HCT116 (cell line): Measurements from ENCODE around the gene SPRN. TPM values are rescaled to one million over a fixed set of nuclear protein-coding genes. Genes with fewer than 3 reads are reported as not detected.

Experiments used
- ATAC-seq: fragments of 200-7000 bp; cut with Tn5 transposase; 2 replicates; pipeline ENCODE4 v1.9.1; 2020; ENCODE audit warnings: mild to moderate bottlenecking, moderate library complexity
- BruUV-seq: library from RNA; stranded (reverse); fragments of 400-500 nt; replicated peaks from 2 replicates; lab custom pipeline; 2021; lab: Mats Ljungman, UMichigan
- CTCF ChIA-PET: fragments of 300-600 bp; sonication (Branson Sonifier 250); formaldehyde crosslinking; loops from one replicate; lab custom pipeline; 2021; ENCODE audit warnings: antibody characterized with exemption; lab: Charles Lee
- POLR2A ChIA-PET: fragments of 300-600, 350-600 bp; sonication (Branson Sonifier 250); formaldehyde crosslinking; loops from one replicate; lab custom pipeline; 2021; ENCODE audit warnings: antibody characterized with exemption; lab: Charles Lee
- RAD21 ChIA-PET, 2 experiments: fragments of 300-600 bp; sonication (Branson Sonifier 250); formaldehyde crosslinking; loops; one replicate each; lab custom pipeline; 2023; ENCODE audit warnings: low total read pairs in 2 of 2; ENCODE audit not compliant: uncharacterized antibody in 2 of 2, unreplicated experiment in 2 of 2, low non-redundant PET in 1 of 2; lab: Charles Lee
- DNase-seq: peaks from one replicate; pipeline ENCODE4 v3.0.0-alpha.2; 2010; ENCODE audit warnings: low read depth, low spot score
- H2AFZ ChIP-seq: fragments of 200-600 bp; shearing (Covaris generic), sonication (generic); 2 replicates; pipeline ENCODE4 v1.6.1; 2017; ENCODE audit warnings: low read depth, mixed run types, mixed read lengths, antibody characterized with exemption, low read length; ENCODE audit not compliant: poor library complexity, severe bottlenecking
- H3K27ac ChIP-seq: 2 replicates; pipeline ENCODE4 v1.5.1; 2012; ENCODE audit warnings: low read depth, low read length
- H3K27me3 ChIP-seq: fragments of 200-600 bp; sonication (generic); 2 replicates; pipeline ENCODE4 v1.6.1; 2016; ENCODE audit warnings: mixed run types, low read length, mixed read lengths; ENCODE audit not compliant: insufficient read depth
- H3K36me3 ChIP-seq, 2 experiments: fragments of 200-500 bp in 1 of 2; fragments of 200-600 bp in 1 of 2; sonication (Bioruptor generic) in 1 of 2; sonication (generic) in 1 of 2; 2 replicates each; pipeline versions ENCODE4 v1.5.1 to v1.6.1; 2014 to 2016; ENCODE audit warnings: low read length in 2 of 2, inconsistent platforms in 1 of 2, mixed read lengths in 1 of 2, mixed run types in 1 of 2; ENCODE audit not compliant: insufficient read depth in 2 of 2, control insufficient read depth in 1 of 2
- H3K4me1 ChIP-seq, 2 experiments: fragments of 200-600 bp in 1 of 2; sonication (generic) in 1 of 2; 2 replicates each; pipeline versions ENCODE4 v1.5.1 to v1.6.1; 2012 to 2017; ENCODE audit warnings: low read length in 2 of 2, inconsistent platforms in 1 of 2, mild to moderate bottlenecking in 1 of 2, mixed read lengths in 1 of 2, mixed run types in 1 of 2, moderate library complexity in 1 of 2; ENCODE audit not compliant: insufficient read depth in 2 of 2, control insufficient read depth in 1 of 2
- H3K4me2 ChIP-seq: fragments of 200-600 bp; sonication (generic); 2 replicates; pipeline ENCODE4 v1.6.1; 2017; ENCODE audit warnings: mixed run types, low read length, mixed read lengths
- H3K4me3 ChIP-seq, 2 experiments: fragments of 200-600 bp in 1 of 2; sonication (generic) in 1 of 2; replicated peaks in 1 of 2; 2 replicates each; pipeline ENCODE4 v1.5.1; 2011 to 2016; ENCODE audit warnings: low read length in 2 of 2, control low read depth in 1 of 2, low read depth in 1 of 2, mild to moderate bottlenecking in 1 of 2, mixed read lengths in 1 of 2, mixed run types in 1 of 2
- H3K79me2 ChIP-seq: fragments of 200-600 bp; sonication (generic); 2 replicates; pipeline ENCODE4 v1.6.1; 2017; ENCODE audit warnings: mild to moderate bottlenecking, mixed run types, low read length, moderate library complexity, mixed read lengths; ENCODE audit not compliant: insufficient read depth
- H3K9ac ChIP-seq: fragments of 200-600 bp; sonication (generic); 2 replicates; pipeline ENCODE4 v1.6.1; 2016; ENCODE audit warnings: low read length, mixed read lengths
- H3K9me2 ChIP-seq: fragments of 200-600 bp; sonication (generic), shearing (Covaris generic); 2 replicates; pipeline ENCODE4 v1.6.1; 2017; ENCODE audit warnings: mixed run types, mild to moderate bottlenecking, moderate library complexity; ENCODE audit not compliant: insufficient read depth
- H3K9me3 ChIP-seq, 2 experiments: fragments of 200-500 bp in 1 of 2; fragments of 200-600 bp in 1 of 2; sonication (Bioruptor generic) in 1 of 2; sonication (generic) in 1 of 2; 2 replicates each; pipeline ENCODE4 v1.6.1; 2014 to 2017; ENCODE audit warnings: low read length in 2 of 2, mixed read lengths in 2 of 2, inconsistent platforms in 1 of 2, low read depth in 1 of 2, mild to moderate bottlenecking in 1 of 2, mixed run types in 1 of 2, moderate library complexity in 1 of 2; ENCODE audit not compliant: control insufficient read depth in 1 of 2, insufficient read depth in 1 of 2
- H4K20me1 ChIP-seq: fragments of 200-600 bp; sonication (generic), shearing (Covaris generic); 2 replicates; pipeline ENCODE4 v1.6.1; 2017; ENCODE audit warnings: mixed run types, mild to moderate bottlenecking, moderate library complexity; ENCODE audit not compliant: insufficient read depth
- CTCF ChIP-seq, 3 experiments: fragments of 200-600 bp in 1 of 3; sonication (generic) in 1 of 3; IDR thresholded peaks in 2 of 3; conservative IDR thresholded peaks in 1 of 3; 2 replicates each; pipeline ENCODE4 v1.5.1; 2012 to 2017; ENCODE audit warnings: low read depth in 2 of 3, low read length in 2 of 3, antibody characterized with exemption in 1 of 3, borderline replicate concordance in 1 of 3, control low read depth in 1 of 3, mild to moderate bottlenecking in 1 of 3, mixed read lengths in 1 of 3, mixed run types in 1 of 3, moderate library complexity in 1 of 3; ENCODE audit not compliant: insufficient read depth in 1 of 3
- EGR1 ChIP-seq: IDR thresholded peaks from 2 replicates; pipeline ENCODE4 v1.6.1; 2012; ENCODE audit warnings: low read depth
- EZH2 ChIP-seq: fragments of 200-600 bp; sonication (generic); IDR thresholded peaks from 2 replicates; pipeline ENCODE4 v1.6.1; 2017; ENCODE audit warnings: antibody characterized with exemption, mixed run types
- EZH2phosphoT487 ChIP-seq: fragments of 200-600 bp; IDR thresholded peaks from 2 replicates; pipeline ENCODE4 v1.6.1; 2018; ENCODE audit warnings: antibody characterized with exemption, borderline replicate concordance
- FOSL1 ChIP-seq: IDR thresholded peaks from 2 replicates; pipeline ENCODE4 v1.6.1; 2012; ENCODE audit warnings: low read depth
- MAX ChIP-seq: IDR thresholded peaks from 2 replicates; pipeline ENCODE4 v1.6.1; 2012
- POLR2A ChIP-seq: IDR thresholded peaks from 2 replicates; pipeline ENCODE4 v1.7.0; 2011; ENCODE audit warnings: borderline replicate concordance; ENCODE audit not compliant: insufficient read depth, insufficient read length; ENCODE audit errors: extremely low read depth
- RAD21 ChIP-seq: IDR thresholded peaks from 2 replicates; pipeline ENCODE4 v1.6.1; 2012; ENCODE audit warnings: low read depth, mild to moderate bottlenecking
- REST ChIP-seq: IDR thresholded peaks from 2 replicates; pipeline ENCODE4 v1.6.1; 2012; ENCODE audit warnings: low read depth
- SIN3A ChIP-seq: IDR thresholded peaks from 2 replicates; pipeline ENCODE4 v1.6.1; 2012; ENCODE audit warnings: low read depth
- SRF ChIP-seq: IDR thresholded peaks from 2 replicates; pipeline ENCODE4 v1.6.1; 2012; ENCODE audit warnings: low read depth
- YY1 ChIP-seq: IDR thresholded peaks from 2 replicates; pipeline ENCODE4 v1.6.1; 2011; ENCODE audit warnings: low read length, low read depth, moderate library complexity, mild to moderate bottlenecking; ENCODE audit not compliant: insufficient replicate concordance; ENCODE audit errors: extremely low read depth
- ZBTB33 ChIP-seq: IDR thresholded peaks from 2 replicates; pipeline ENCODE4 v1.6.1; 2011; ENCODE audit warnings: mild to moderate bottlenecking, low read length, moderate library complexity; ENCODE audit not compliant: insufficient replicate concordance; ENCODE audit errors: extremely low read depth
- ZNF274 ChIP-seq: fragments of 200-500 bp; sonication (Bioruptor generic); IDR thresholded peaks from 2 replicates; pipeline ENCODE4 v1.6.1; 2014; ENCODE audit warnings: mild to moderate bottlenecking, low read depth, low read length, inconsistent platforms
- intact Hi-C: fragments of 100-400 bp; cut with micrococcal nuclease; formaldehyde crosslinking; loops from 2 replicates; pipeline ENCODE4 v1.10.0; 2022
- total RNA-seq: library from RNA; stranded (reverse); gene quantifications from one replicate; pipeline ENCODE4 v1.2.1, GENCODE V29; 2021; ENCODE audit not compliant: unreplicated experiment

The SPRN gene
- total RNA-seq, 1 experiment from 2014 or later: not detected

DNA sequence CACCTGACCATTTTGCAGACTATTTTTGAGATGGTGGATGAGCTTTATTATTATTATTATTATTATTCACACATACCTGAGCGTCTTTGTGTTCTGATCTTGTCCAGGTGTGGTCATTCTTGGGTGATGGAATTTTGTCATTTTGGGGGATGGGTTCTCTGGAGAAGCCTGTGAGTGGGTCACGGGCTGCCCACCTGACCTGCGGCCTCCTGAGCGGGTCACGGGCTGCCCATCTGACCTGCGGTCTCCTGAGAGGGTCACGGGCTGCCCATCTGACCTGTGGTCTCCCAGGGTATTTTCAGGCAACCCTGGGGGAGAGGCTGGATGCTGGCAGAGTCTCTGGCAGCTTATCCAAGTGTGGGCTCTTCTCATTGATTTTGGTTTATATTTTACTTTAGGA is 36.6 kb upstream of the SPRN start:
- no TSS peak for BruUV-seq
- no peaks in the 10 kb centered on the region for H4K20me1 ChIP-seq
- H3K9me3 ChIP-seq: no peaks in the 10 kb centered on the region
- H3K27ac ChIP-seq: no peak overlapping the region
- ATAC-seq (no peak), DNase-seq (no peak)
- H3K4me3 ChIP-seq: no peak overlapping the region
- no peak overlapping the region for H3K4me2 ChIP-seq
- H3K9ac ChIP-seq: no peak overlapping the region
- H2AFZ ChIP-seq: no peak overlapping the region
- ChIA-PET RAD21 (no interaction called here), CTCF (no interaction called here), POLR2A (no interaction called here)
- no peaks in the 10 kb centered on the region for H3K79me2 ChIP-seq
- no peaks in the 10 kb centered on the region for H3K9me2 ChIP-seq
- H3K36me3 ChIP-seq: no peaks in the 10 kb centered on the region
- H3K4me1 ChIP-seq: no peaks in the 10 kb centered on the region
- intact Hi-C loops: no loop called here
- TF ChIP-seq POLR2A (no peak), MAX (no peak), REST (no peak), SIN3A (no peak), YY1 (no peak), SRF (no peak), EZH2 (no peak), RAD21 (no peak), CTCF (IDR thresholded peaks at IDR 0.05 in 2 of 3, conservative IDR thresholded peaks at IDR 0.05 in 1 of 3; ENCODE audit: borderline replicate concordance in 1 of 3, insufficient read depth in 1 of 3, low read depth in 2 of 3, low read length in 2 of 3) (no peak), ZBTB33 (no peak), EZH2phosphoT487 (no peak), EGR1 (no peak), ZNF274 (no peak), FOSL1 (no peak)
- H3K27me3 ChIP-seq: no peaks in the 10 kb centered on the region
